Measurements from ENCODE around the gene PLEKHA3. TPM values are rescaled to one million over a fixed set of nuclear protein-coding genes. Genes with fewer than 3 reads are reported as not detected.

Gene PLEKHA3
- total RNA-seq, 1 experiment from 2014 or later = 25.9 TPM

DNA sequence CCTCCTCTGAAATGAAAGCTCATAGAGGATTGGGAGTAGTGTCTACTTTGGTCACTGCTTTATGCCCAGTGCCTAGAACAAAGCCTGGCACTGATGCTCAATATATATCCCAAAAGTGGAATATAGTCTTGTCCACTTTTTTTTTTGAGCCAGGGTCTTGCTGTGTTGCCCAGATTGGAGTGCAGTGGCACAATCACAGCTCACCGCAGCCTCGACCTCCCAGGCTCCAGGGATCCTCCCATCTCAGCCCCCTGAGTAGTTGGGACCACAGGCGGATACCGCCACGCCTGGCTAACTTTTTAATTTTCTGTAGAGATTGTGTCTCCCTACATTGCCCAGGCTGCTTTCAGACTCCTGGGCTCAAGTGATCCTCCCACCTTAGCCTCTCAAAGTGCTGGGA lies 5.7 kb upstream of the PLEKHA3 start:
- Histone ChIP-seq H2BK120ac (ENCODE audit: low read depth, low read length, poor library complexity, severe bottlenecking) (no peak overlapping the region), H3K79me1 (ENCODE audit: insufficient read depth, low read depth, low read length, poor library complexity, severe bottlenecking) (no peaks in the 10 kb centered on the region), H2AFZ (ENCODE audit: low read length) (no peak overlapping the region), H3K4me1 (ENCODE audit: insufficient read depth, low read length) (no peaks in the 10 kb centered on the region), H2BK12ac (ENCODE audit: insufficient read length, low read depth, low read length) (no peak overlapping the region), H3K14ac (ENCODE audit: insufficient read depth, low read length) (no peak overlapping the region), H3K18ac (ENCODE audit: insufficient read length, low read depth, low read length) (no peak overlapping the region), H3K23me2 (ENCODE audit: insufficient read length, low read depth, low read length, poor library complexity, severe bottlenecking) (peaks cover 5% of the 10 kb centered on the region), H3K23ac (ENCODE audit: insufficient read length, low read depth, low read length) (no peak overlapping the region), H3K9ac (ENCODE audit: extremely low read depth, insufficient read length, low read length) (no peak overlapping the region), H2AK5ac (ENCODE audit: insufficient read length, low read length) (no peak overlapping the region), H3K79me2 (ENCODE audit: insufficient read depth, low read length) (no peaks in the 10 kb centered on the region), H4K91ac (ENCODE audit: insufficient read length, low read depth, low read length) (no peak overlapping the region), H2BK20ac (ENCODE audit: low read depth, low read length, poor library complexity, severe bottlenecking) (no peak overlapping the region), H4K5ac (ENCODE audit: insufficient read length, low read depth, low read length) (no peak overlapping the region), H3K56ac (ENCODE audit: insufficient read length, low read depth, low read length) (no peak overlapping the region), H4K20me1 (ENCODE audit: control insufficient read depth, insufficient read depth, insufficient read length) (no peaks in the 10 kb centered on the region), H3K4me2 (ENCODE audit: insufficient read depth, insufficient read length, low read length) (no peak overlapping the region), H2BK15ac (ENCODE audit: low read depth, low read length) (no peak overlapping the region), H3K4ac (ENCODE audit: low read depth, low read length) (no peak overlapping the region), H2BK5ac (ENCODE audit: insufficient read length, low read length) (no peak overlapping the region), H3K27ac (ENCODE audit: insufficient read length, low read depth, low read length) (no peak overlapping the region), H3T11ph (ENCODE audit: low read length) (no peak overlapping the region), H3K27me3 (ENCODE audit: insufficient read depth, low read length) (no peaks in the 10 kb centered on the region), H3K9me3 (ENCODE audit: control insufficient read depth, low read depth, low read length) (no peaks in the 10 kb centered on the region), H4K8ac (replicated peaks; ENCODE audit: insufficient read length, low read depth, low read length) (no peak overlapping the region)
- Mint-ChIP-seq H3K36me3 (ENCODE audit: insufficient read depth in 1 of 3, low read depth in 3 of 3) (no peaks in the 10 kb centered on the region), H3K27ac (no peak overlapping the region), H3K4me3 (no peak overlapping the region), H3K4me1 (peaks cover 3 to 9% of the 10 kb centered on the region in 2 experiments; a peak in 2 of 4 replicates), H3K9me3 (no peaks in the 10 kb centered on the region), H3K27me3 (ENCODE audit: low read depth) (no peaks in the 10 kb centered on the region; the same call in 1 of the 2 replicates)
- no peak for DNase-seq
- TF ChIP-seq, protein P1, sequence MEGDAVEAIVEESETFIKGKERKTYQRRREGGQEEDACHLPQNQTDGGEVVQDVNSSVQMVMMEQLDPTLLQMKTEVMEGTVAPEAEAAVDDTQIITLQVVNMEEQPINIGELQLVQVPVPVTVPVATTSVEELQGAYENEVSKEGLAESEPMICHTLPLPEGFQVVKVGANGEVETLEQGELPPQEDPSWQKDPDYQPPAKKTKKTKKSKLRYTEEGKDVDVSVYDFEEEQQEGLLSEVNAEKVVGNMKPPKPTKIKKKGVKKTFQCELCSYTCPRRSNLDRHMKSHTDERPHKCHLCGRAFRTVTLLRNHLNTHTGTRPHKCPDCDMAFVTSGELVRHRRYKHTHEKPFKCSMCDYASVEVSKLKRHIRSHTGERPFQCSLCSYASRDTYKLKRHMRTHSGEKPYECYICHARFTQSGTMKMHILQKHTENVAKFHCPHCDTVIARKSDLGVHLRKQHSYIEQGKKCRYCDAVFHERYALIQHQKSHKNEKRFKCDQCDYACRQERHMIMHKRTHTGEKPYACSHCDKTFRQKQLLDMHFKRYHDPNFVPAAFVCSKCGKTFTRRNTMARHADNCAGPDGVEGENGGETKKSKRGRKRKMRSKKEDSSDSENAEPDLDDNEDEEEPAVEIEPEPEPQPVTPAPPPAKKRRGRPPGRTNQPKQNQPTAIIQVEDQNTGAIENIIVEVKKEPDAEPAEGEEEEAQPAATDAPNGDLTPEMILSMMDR (conservative IDR thresholded peaks at IDR 0.05) = no peak
- WGBS (ENCODE audit: extremely low coverage, insufficient read length, low lambda C conversion rate) = no CpG with 5 or more reads among the region's 5 CpGs

Data from H9 (cell line).